Breast epithelium (tissue), 3 donors: ENCODE data around the gene TMEM132D.

ENCODE experiments used
- CTCF ChIP-seq, 3 donors: fragments of 450-650 bp; IDR thresholded peaks; one replicate each; pipeline ENCODE4 v1.5.1; 2016 to 2017; ENCODE audit warnings: antibody characterized with exemption in 3 of 3, mild to moderate bottlenecking in 3 of 3, moderate library complexity in 3 of 3
- POLR2A ChIP-seq: fragments of 450-650 bp; IDR thresholded peaks from one replicate; pipeline ENCODE4 v1.6.1; 2016; ENCODE audit warnings: antibody characterized with exemption, mild to moderate bottlenecking, moderate library complexity

DNA sequence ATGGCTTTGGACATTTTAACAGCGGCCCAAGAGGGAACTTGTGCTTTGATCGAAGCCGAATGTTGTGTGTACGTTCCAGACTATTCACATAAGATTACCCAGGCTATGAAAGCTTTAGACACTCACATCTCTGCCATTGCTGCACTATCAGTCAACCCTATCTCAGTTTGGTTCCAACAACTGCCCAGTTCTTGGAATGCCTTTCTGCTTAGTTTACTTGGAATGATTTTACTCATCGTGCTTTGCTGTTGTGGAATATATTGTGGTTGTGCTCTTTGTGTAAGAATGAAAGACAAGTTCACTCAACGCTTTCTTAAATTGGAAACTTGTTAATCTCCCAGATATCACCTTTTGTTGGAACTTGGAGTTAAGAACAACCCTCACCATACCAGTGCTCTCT is 552.3 kb downstream of the TMEM132D start:
- TF ChIP-seq POLR2A (no peak), CTCF (IDR thresholded peaks at IDR 0.05) (no peak)
